GM23248 (cell line): ENCODE results near the gene THPO.

Source experiments
- EZH2 ChIP-seq: fragments of 200-600 bp; sonication (generic); IDR thresholded peaks from 2 replicates; pipeline ENCODE4 v1.6.1; 2018; ENCODE audit warnings: antibody characterized with exemption, mild to moderate bottlenecking; ENCODE audit not compliant: insufficient read depth, poor library complexity, severe bottlenecking
- EZH2phosphoT487 ChIP-seq: fragments of 200-600 bp; sonication (generic); IDR thresholded peaks from 2 replicates; pipeline ENCODE4 v1.6.1; 2018; ENCODE audit warnings: antibody characterized with exemption, moderate library complexity, mild to moderate bottlenecking, low read depth; ENCODE audit not compliant: insufficient read depth

DNA sequence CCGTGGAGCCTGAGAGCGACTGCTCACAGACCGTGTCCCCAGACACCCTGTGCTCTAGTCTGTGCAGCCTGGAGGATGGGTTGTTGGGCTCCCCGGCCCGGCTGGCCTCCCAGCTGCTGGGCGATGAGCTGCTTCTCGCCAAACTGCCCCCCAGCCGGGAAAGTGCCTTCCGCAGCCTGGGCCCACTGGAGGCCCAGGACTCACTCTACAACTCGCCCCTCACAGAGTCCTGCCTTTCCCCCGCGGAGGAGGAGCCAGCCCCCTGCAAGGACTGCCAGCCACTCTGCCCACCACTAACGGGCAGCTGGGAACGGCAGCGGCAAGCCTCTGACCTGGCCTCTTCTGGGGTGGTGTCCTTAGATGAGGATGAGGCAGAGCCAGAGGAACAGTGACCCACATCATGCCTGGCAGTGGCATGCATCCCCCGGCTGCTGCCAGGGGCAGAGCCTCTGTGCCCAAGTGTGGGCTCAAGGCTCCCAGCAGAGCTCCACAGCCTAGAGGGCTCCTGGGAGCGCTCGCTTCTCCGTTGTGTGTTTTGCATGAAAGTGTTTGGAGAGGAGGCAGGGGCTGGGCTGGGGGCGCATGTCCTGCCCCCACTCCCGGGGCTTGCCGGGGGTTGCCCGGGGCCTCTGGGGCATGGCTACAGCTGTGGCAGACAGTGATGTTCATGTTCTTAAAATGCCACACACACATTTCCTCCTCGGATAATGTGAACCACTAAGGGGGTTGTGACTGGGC, 33.3 kb downstream of the THPO start:
- no peak for TF ChIP-seq EZH2
- TF ChIP-seq EZH2phosphoT487: no peak
